Neutrophil (primary cell): ENCODE results near the gene TPO.

Source experiments
- H3K27ac ChIP-seq: fragments of 200-600 bp; sonication (generic); 2 replicates; pipeline ENCODE4 v1.5.1; 2016; ENCODE audit warnings: mild to moderate bottlenecking, moderate library complexity
- H3K27me3 ChIP-seq: fragments of 200-600 bp; sonication (generic); 2 replicates; pipeline ENCODE4 v1.6.0; 2016; ENCODE audit warnings: mild to moderate bottlenecking
- H3K36me3 ChIP-seq: fragments of 200-600 bp; sonication (generic); 2 replicates; pipeline ENCODE4 v1.5.1; 2017
- H3K4me1 ChIP-seq, 2 experiments: fragments of 200-600 bp in 1 of 2; sonication (generic) in 1 of 2; 1 replicate in 1 of 2; 2 replicates in 1 of 2; pipeline versions ENCODE4 v1.5.1 to v1.6.1; 2013 to 2016; ENCODE audit warnings: low read depth in 1 of 2, low read length in 1 of 2, mild to moderate bottlenecking in 1 of 2, moderate library complexity in 1 of 2; ENCODE audit not compliant: control insufficient read depth in 1 of 2, insufficient read depth in 1 of 2
- H3K4me3 ChIP-seq, 2 experiments: fragments of 200-600 bp in 1 of 2; sonication (generic) in 1 of 2; 1 replicate in 1 of 2; 2 replicates in 1 of 2; pipeline ENCODE4 v1.5.1; 2013 to 2016; ENCODE audit warnings: low read depth in 1 of 2, low read length in 1 of 2, mild to moderate bottlenecking in 1 of 2, moderate library complexity in 1 of 2
- H3K9me3 ChIP-seq: fragments of 200-600 bp; sonication (generic); 2 replicates; pipeline ENCODE4 v1.5.1; 2016
- TF ChIP-seq, protein P1 (sequence below): fragments of 200-600 bp; sonication (generic); IDR thresholded peaks from 2 replicates; pipeline ENCODE4 v1.5.1; 2016; ENCODE audit warnings: antibody characterized with exemption

Gene TPO

GRCh38 chr2:1422716-1423285, 9.5 kb downstream of the TPO start:
- no peaks in the 10 kb centered on the region for H3K36me3 ChIP-seq
- no peaks in the 10 kb centered on the region for H3K9me3 ChIP-seq
- TF ChIP-seq, protein P1, sequence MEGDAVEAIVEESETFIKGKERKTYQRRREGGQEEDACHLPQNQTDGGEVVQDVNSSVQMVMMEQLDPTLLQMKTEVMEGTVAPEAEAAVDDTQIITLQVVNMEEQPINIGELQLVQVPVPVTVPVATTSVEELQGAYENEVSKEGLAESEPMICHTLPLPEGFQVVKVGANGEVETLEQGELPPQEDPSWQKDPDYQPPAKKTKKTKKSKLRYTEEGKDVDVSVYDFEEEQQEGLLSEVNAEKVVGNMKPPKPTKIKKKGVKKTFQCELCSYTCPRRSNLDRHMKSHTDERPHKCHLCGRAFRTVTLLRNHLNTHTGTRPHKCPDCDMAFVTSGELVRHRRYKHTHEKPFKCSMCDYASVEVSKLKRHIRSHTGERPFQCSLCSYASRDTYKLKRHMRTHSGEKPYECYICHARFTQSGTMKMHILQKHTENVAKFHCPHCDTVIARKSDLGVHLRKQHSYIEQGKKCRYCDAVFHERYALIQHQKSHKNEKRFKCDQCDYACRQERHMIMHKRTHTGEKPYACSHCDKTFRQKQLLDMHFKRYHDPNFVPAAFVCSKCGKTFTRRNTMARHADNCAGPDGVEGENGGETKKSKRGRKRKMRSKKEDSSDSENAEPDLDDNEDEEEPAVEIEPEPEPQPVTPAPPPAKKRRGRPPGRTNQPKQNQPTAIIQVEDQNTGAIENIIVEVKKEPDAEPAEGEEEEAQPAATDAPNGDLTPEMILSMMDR, result no peak

GRCh38 chr2:1427086-1427485, 13.8 kb downstream of the TPO start:
- Histone ChIP-seq H3K9me3 (no peaks in the 10 kb centered on the region), H3K27me3 (no peaks in the 10 kb centered on the region), H3K4me3 (no peak overlapping the region), H3K27ac (no peak overlapping the region), H3K36me3 (no peaks in the 10 kb centered on the region), H3K4me1 (no peaks in the 10 kb centered on the region)
- TF ChIP-seq, protein P1, result no peak

More at GRCh38 chr2:1422716-1423285, 9.5 kb downstream of the TPO start:
- H3K27me3 ChIP-seq, result no peaks in the 10 kb centered on the region
- no peak overlapping the region for H3K4me3 ChIP-seq
- no peak overlapping the region for H3K27ac ChIP-seq
- H3K4me1 ChIP-seq, result no peaks in the 10 kb centered on the region

- Histone ChIP-seq H3K27ac (no peak overlapping the region), H3K27me3 (no peaks in the 10 kb centered on the region), H3K4me3 (no peak overlapping the region), H3K36me3 (no peaks in the 10 kb centered on the region), H3K9me3 (no peaks in the 10 kb centered on the region), H3K4me1 (no peaks in the 10 kb centered on the region)
- TF ChIP-seq, protein P1, result no peak
Observed at GRCh38 chr2:1429895-1430294, 16.6 kb downstream of the TPO start.

- H3K27ac ChIP-seq, result no peak overlapping the region
- H3K27me3 ChIP-seq, result no peaks in the 10 kb centered on the region
- H3K36me3 ChIP-seq, result no peaks in the 10 kb centered on the region
- no peaks in the 10 kb centered on the region for H3K4me1 ChIP-seq
- TF ChIP-seq, protein P1, result no peak
- no peaks in the 10 kb centered on the region for H3K9me3 ChIP-seq
- no peak overlapping the region for H3K4me3 ChIP-seq
Observed at GRCh38 chr2:1430491-1430890, 17.2 kb downstream of the TPO start.

- H3K36me3 ChIP-seq, result no peaks in the 10 kb centered on the region
- no peaks in the 10 kb centered on the region for H3K4me1 ChIP-seq
- no peaks in the 10 kb centered on the region for H3K9me3 ChIP-seq
- H3K27me3 ChIP-seq, result no peaks in the 10 kb centered on the region
- TF ChIP-seq, protein P1, result no peak
- H3K4me3 ChIP-seq, result no peak overlapping the region
- H3K27ac ChIP-seq, result no peak overlapping the region
Observed at GRCh38 chr2:1431886-1432400, 18.7 kb downstream of the TPO start.
